GM21825 (cell line): Measurements from ENCODE around the gene ARID3A.

Experiments used
- ATAC-seq: cut with Tn5 transposase; IDR thresholded peaks from one replicate; pipeline ENCODE4 v1.9.1; 2021; ENCODE audit warnings: mild to moderate bottlenecking, moderate library complexity; ENCODE audit not compliant: unreplicated experiment

The ARID3A gene

DNA sequence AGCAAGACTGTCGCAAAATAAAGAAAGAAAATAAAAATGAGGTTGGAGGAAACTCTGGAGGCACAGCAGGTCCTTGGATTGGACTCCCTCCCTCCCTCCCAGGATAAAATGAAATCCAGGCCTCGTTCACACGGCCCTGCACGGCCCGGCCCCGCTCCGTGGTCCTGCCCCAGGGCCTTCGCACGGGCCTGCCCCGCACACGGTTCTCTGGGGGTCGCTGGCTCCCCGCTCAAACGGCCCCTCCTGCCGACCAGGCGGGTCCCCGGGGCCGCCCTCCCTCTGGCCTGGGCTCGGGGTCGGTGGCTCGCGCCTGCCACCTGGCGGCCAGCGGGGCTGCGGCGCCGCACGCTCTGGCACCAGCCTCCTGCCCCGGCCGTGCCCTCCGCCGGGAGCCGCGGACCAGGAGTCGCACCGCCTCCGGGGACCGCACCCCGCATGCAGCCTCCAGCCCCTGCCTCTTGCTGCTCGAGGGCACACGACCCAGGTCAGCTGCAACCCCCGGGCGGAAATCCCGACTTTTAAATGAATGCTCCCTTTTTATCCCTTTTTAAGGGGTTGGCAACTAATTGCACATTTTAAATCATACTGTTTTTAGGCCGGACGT is 56.8 kb downstream of the ARID3A start:
- ATAC-seq: peak; percentile 49

- peak; percentile 70 for ATAC-seq
Observed at GRCh38 chr19:984165-984967, 58.5 kb downstream of the ARID3A start, which contains the start of gene WDR18. WDR18 (plus strand) TSS chr19:984345; CDS start chr19:984354, 9 bp downstream.

DNA sequence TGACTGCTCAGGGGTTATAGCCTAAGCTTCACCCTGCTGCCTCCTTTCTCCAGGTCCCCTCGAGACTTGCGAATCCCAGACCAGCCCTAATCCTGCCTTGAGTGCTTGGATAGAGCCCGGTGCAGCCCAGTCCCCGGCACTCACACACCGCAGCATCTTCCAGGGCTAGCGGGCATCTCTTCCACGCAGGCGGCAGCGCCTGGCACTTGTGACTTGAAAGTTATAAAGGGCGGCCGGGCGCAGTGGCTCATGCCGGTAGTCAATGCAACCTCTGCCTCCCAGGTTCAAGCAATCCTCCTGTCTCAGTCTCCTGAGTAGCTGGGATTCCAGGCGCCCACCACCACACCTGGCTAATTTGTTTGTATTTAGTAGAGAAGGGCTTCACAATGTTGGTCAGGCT is 60.2 kb downstream of the ARID3A start:
- ATAC-seq: no peak

DNA sequence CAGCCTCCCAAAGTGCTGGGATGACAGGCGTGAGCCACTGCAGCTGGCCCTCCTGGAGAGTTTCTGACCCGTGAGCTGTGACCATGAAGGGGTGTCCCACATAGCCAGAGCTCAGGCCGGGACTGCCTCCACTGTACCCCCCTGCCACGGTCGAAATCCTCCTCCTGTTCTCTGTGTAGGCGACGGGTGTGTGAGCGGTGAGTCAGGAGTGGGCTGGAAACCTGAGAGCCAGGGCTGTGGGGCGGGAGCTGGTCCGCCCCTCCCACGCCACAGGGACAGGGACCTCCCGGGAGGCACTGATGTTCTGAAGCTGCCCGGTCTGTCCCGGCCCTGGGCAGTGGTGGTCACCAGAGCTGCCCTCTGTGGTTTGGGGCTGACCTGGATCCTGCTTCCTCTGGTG is 62.2 kb downstream of the ARID3A start:
- no peak for ATAC-seq

DNA sequence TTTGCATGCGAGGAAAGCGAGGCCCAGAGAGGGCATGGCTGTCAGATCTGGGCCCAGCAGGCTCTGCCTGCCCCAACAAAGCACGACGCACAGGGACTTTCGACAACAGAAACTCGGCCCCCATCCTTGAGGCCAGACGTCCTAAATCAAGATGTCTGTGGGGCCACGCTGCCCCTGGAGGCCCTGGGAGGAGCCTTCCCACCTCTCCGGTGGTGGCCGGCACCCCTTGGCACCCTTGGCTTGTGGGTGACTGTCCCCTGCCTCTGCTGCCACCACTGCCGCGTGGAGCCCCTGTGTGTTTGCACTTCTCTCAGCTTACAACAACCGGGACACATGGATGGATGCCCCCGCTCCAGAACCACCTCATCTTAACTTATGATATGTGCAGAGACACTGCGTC is 62.7 kb downstream of the ARID3A start:
- ATAC-seq: no peak

DNA sequence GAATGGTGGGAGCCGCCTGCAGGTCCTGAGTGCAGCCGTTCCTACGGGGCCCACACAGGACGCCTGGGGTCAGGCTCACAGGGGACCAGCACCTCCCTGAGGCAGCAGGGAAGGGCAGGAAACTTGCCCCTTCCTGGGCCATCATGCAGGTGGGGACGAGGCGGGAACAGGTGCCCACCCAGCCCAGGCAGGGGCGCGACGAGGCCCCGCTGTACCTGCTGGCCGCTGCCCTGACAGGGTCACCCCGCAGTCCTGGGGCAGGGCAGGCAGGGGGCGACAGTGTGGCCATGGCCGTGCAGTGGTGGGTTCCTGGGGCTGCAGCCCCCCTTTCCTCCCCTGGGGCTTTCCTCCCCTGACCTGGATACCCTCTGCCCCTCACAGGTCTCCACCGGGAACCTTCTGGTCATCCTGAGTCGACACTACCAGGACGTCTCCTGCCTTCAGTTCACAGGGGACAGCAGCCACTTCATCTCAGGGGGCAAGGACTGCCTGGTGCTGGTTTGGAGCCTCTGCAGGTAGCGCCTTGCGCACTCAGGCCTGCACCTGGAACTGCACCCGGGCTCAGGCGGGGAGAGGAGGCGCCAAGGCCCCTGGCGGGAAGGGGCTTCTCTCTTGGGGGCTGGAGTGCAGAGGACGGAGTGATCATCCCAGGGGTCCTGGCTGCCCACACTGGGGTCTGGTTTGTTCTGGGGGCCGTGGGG is 63.7 kb downstream of the ARID3A start:
- ATAC-seq: no peak

- no peak for ATAC-seq
Observed at GRCh38 chr19:990119-990571, 64.3 kb downstream of the ARID3A start.

GRCh38 chr19:990746-991145 is 64.9 kb downstream of the ARID3A start:
- ATAC-seq: no peak

DNA sequence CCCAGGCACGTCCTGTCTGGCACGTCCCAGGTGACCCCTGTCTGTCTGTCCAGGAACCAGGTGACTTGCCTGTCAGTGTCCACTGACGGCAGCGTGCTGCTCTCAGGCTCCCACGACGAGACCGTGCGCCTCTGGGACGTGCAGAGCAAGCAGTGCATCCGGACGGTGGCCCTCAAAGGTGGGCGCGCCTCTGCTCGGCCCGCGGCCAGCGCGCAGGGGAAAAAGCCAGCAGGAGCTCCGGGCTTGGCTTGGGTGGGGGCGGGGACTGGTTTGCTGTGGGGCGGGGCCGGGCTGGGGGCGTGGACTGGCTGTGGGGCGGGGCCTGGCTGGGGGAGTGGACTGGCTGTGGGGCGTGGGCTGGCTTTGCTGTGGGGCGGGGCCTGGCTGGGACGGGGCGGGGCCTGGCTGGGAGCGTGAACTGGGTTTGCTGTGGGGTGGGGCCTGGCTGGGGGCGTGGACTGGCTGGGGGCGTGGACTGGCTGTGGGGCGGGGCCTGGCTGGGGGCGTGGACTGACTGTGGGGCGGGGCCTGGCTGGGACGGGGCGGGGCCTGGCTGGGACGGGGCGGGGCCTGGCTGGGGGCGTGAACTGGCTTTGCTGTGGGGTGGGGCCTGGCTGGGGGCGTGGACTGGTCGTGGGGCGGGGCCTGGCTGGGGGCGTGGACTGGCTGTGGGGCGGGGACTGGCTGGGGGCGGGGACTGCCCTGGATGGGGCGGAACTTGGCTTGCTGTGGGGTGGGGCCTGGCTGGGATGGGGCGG is 65.5 kb downstream of the ARID3A start:
- ATAC-seq: no peak

- ATAC-seq: no peak
Observed at GRCh38 chr19:991932-992669, 66.3 kb downstream of the ARID3A start.

DNA sequence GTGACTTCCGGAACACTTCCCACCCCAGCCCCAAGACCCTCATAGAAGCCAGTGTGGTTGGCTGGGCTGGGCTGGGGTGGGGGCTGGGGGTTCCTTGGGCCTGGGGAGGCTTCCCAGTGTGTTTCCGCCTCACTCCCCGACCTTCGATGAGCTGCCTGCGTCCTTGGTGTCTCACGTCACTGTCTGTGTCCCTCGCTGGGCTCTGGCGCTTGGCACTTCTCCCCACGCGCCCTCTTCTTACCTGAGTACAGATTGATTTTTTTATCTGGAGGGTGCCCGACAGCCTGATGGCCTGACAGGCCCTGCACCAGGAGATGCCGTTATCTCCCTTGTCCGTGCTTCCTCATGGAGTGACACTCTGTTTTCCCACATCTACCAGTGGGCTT is 66.8 kb downstream of the ARID3A start:
- no peak for ATAC-seq

- no peak for ATAC-seq
Observed at GRCh38 chr19:993361-993830, 67.6 kb downstream of the ARID3A start.

- ATAC-seq: no peak
Observed at GRCh38 chr19:993831-994393, 68.1 kb downstream of the ARID3A start.

DNA sequence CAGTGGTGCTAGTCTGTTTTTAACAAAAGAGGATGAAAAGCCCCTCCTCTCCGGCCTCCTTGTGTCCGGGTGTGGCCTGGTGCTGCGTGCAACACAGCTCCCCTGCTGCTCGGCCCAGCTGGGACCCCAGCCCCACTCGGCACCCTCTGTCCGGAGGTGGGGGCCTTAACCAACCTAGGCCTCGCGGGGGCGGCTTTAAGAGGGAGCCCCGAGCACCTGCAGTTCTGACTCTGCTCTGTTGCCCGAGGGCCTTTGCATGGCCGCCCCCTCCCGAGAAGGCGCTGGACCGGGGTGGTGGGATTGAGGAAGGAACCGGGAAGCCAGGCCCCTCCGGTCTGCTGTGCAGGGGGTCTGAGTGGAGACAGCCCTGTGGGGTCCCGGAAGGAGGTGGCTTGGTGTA is 68.7 kb downstream of the ARID3A start:
- ATAC-seq: no peak

DNA sequence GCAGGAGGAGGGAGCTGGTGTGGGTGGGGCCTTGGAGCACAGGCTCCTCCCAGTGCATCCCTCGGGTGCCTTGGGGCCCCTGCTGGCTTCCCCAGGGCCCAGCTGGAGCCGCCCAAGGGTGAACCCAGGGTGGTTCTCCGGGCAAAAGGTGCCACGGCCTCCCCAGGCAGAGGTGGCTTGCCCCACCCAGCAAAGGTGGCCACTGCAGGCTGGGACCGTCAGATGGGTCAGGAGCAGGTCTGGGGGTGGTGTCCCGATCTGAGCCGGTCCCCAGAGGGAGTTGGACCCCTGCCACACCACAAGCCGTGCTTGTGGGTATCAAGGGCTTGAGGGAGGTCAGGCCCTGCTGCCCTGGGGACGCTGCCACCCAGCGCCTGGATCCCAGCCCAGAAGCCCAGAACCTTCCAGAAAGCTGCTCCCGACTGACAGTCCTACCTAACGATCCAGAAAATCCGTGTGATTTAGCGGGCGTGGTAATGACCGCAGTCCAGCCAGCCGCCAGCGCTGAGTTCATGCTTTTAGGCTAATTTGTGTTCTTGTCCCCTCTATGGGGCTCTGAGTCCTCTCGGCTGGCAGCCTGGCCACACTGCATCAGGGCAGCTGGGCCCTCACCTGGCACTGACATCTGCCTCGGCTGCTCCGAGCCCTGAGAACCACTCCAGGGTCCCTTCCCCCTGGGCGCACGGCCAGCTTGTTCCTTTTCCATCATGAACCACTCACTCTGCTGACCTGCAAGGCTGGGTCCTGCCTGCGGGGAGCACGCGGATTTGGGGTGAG is 69.4 kb downstream of the ARID3A start:
- ATAC-seq: no peak

DNA sequence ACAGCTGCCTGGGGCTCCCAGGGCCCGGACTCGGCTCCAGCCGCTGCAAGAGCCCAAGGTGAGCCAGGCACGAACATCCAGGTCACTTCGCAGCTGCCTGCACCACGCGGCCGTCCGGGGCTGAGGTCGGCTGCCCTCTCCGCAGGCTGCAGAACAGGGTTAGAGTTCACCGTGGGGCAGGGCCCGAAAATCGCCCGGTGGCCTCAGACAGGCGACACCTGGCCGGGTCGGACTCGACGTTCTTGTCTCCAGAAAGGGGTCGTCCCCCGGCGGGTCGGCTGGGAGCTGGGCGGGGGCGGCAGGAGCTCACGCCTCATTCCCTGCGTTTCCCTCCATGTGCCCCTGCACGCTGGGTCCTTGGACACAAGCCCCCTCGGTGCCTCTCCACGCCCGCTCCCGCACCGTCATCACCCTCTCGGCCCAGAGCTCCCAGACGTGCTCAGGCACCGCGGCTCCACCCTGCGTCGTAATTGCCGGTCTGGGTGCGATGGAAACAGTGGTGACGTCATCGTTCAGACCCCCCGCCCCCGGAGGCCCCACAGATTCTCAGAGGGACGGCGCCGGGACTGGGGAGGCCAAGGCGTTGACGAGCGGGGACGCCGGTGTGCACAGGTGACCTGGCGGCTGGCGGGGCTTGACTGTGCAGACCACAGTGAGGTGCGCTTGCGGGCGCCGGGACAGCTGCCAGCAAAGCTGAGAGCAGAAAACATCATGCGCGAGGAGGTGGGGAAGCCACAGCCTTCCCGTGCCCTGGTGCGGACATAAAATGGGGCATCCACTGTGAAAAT is 70.4 kb downstream of the ARID3A start:
- no peak for ATAC-seq

GRCh38 chr19:998064-998463 is 72.2 kb downstream of the ARID3A start:
- ATAC-seq: no peak

DNA sequence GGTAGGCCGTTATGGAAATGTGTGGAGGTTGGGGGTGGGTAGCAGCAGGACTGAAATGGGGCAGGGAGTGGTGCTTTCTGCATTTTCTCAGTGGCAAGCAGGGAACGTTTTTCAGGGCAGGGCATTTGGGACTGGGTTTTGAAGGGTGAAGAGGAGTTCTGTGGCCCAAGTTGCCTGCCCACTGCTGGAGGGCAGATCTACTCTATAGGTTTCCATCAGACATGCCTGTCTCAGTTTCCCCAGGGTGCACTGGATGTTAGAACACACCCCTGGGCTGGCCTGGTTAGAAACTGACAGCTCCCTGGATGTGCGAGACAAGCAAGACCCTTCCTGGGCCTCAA is 73.5 kb downstream of the ARID3A start:
- no peak for ATAC-seq

- ATAC-seq: no peak
Observed at GRCh38 chr19:1000095-1000494, 74.3 kb downstream of the ARID3A start, which contains the start of gene GRIN3B. GRIN3B (plus strand) TSS chr19:1000419; CDS start chr19:1000438, 19 bp downstream.
